ENCODE measurements around the gene SLIT1.

The SLIT1 gene

GRCh38 chr10:97065128-97065527, 120.6 kb downstream of the SLIT1 start:
- TF ChIP-seq SP1 (IDR thresholded peaks at IDR 0.05) (no peak), ARNT (IDR thresholded peaks at IDR 0.05) (no peak), ZNF384 (IDR thresholded peaks at IDR 0.05) (no peak), PKNOX1 (IDR thresholded peaks at IDR 0.05) (no peak), FOXA1 (IDR thresholded peaks at IDR 0.05) (no peak), CTBP1 (IDR thresholded peaks at IDR 0.05; ENCODE audit: borderline replicate concordance) (no peak), BHLHE40 (IDR thresholded peaks at IDR 0.05; ENCODE audit: borderline replicate concordance) (no peak), FOXK2 (IDR thresholded peaks at IDR 0.05) (no peak), LEF1 (IDR thresholded peaks at IDR 0.05; ENCODE audit: borderline replicate concordance) (no peak), SUZ12 (IDR thresholded peaks at IDR 0.05) (no peak), HDGF (IDR thresholded peaks at IDR 0.05; ENCODE audit: borderline replicate concordance) (no peak), TARDBP (IDR thresholded peaks at IDR 0.05) (no peak)
- CTCF ChIA-PET, result interaction anchor here (1.2 kb wide), 1 partner anchor 9 kb away, joined by 5 read pairs; no protein-coding TSS in a partner anchor
- POLR2A ChIA-PET, result no interaction called here
- DNase-seq (ENCODE audit: extremely low spot score), result no peak

DNA sequence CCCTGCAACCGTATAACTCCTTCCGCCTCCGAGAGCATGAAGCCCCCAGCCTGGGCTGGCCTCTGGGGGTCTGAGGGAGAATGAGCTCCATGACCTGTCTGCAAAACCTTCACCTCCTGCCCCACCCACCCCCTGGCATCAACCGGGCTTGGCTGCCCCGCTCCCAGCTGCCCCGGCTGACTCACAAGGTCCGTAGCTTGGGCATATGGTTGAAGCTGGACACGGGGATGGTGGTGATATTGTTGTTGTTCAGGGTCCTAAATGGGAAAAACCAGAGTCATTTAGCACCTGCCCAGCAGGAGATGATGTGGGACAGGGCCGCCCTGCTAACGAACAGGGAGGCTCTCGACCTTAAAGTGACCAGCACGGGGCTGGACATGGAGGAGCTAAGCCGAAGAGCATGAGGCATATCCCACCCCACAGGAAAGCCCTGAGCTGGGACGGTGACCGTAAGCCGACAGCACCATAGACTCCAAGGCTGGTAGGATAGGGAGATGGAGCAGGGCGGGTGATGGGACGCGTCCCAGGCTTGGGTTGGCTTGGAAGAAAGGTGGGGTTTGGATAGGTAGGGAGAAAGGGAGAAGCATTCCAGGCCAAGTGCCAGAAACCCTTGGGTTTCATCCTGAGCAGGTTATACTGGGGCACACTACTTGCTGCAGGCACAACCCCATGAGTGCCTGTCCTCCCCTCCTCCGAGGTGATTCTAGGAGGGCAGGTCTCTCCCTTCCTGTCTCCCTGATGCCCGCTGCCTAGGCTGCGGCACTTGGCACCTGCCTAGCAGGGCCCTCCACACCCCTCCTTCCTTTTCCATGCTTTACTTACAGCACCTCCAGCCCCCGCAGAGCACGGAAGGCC, 121.5 kb downstream of the SLIT1 start:
- ChIA-PET CTCF (interaction anchor here (0.9 to 1.2 kb wide), 2 partner anchors 10 to 13 kb away, joined by 3 to 5 read pairs; no protein-coding TSS in a partner anchor), POLR2A (no interaction called here)
- no peak for TF ChIP-seq HDGF (IDR thresholded peaks at IDR 0.05; ENCODE audit: borderline replicate concordance)
- no peak for TF ChIP-seq FOXK2 (IDR thresholded peaks at IDR 0.05)
- TF ChIP-seq ELF4 (IDR thresholded peaks at IDR 0.05), result no peak
- TF ChIP-seq ARNT (IDR thresholded peaks at IDR 0.05), result no peak
- no peak for DNase-seq (ENCODE audit: extremely low spot score)

GRCh38 chr10:97063271-97063982, 122.3 kb downstream of the SLIT1 start:
- no peak for DNase-seq (ENCODE audit: extremely low spot score)
- no peak for TF ChIP-seq ELF4 (IDR thresholded peaks at IDR 0.05)
- no peak for TF ChIP-seq LEF1 (IDR thresholded peaks at IDR 0.05; ENCODE audit: borderline replicate concordance)
- TF ChIP-seq BHLHE40 (IDR thresholded peaks at IDR 0.05; ENCODE audit: borderline replicate concordance), result no peak
- TF ChIP-seq PKNOX1 (IDR thresholded peaks at IDR 0.05), result no peak
- no peak for TF ChIP-seq FOXK2 (IDR thresholded peaks at IDR 0.05)
- TF ChIP-seq TARDBP (IDR thresholded peaks at IDR 0.05), result no peak
- no peak for TF ChIP-seq ARNT (IDR thresholded peaks at IDR 0.05)
- no peak for TF ChIP-seq CTBP1 (IDR thresholded peaks at IDR 0.05; ENCODE audit: borderline replicate concordance)
- TF ChIP-seq HDGF (IDR thresholded peaks at IDR 0.05; ENCODE audit: borderline replicate concordance), result no peak
- no peak for TF ChIP-seq FOXA1 (IDR thresholded peaks at IDR 0.05)
- TF ChIP-seq ZNF384 (IDR thresholded peaks at IDR 0.05), result no peak
- TF ChIP-seq FOXM1 (IDR thresholded peaks at IDR 0.05; ENCODE audit: borderline replicate concordance), result no peak
- no peak for TF ChIP-seq NFRKB (IDR thresholded peaks at IDR 0.05)
- no peak for TF ChIP-seq SUZ12 (IDR thresholded peaks at IDR 0.05)
- no peak for TF ChIP-seq SP1 (IDR thresholded peaks at IDR 0.05)
- TF ChIP-seq L3MBTL2 (conservative IDR thresholded peaks at IDR 0.05), result no peak
- CTCF ChIA-PET, result no interaction called here
- POLR2A ChIA-PET, result no interaction called here

GRCh38 chr10:97062456-97062855, 123.3 kb downstream of the SLIT1 start:
- no peak for DNase-seq (ENCODE audit: extremely low spot score)
- POLR2A ChIA-PET, result no interaction called here
- TF ChIP-seq SP1 (IDR thresholded peaks at IDR 0.05) (no peak), LEF1 (IDR thresholded peaks at IDR 0.05; ENCODE audit: borderline replicate concordance) (no peak), FOXA1 (IDR thresholded peaks at IDR 0.05) (no peak), ELF4 (IDR thresholded peaks at IDR 0.05) (no peak), FOXK2 (IDR thresholded peaks at IDR 0.05) (no peak), PKNOX1 (IDR thresholded peaks at IDR 0.05) (no peak), BHLHE40 (IDR thresholded peaks at IDR 0.05; ENCODE audit: borderline replicate concordance) (no peak), SUZ12 (IDR thresholded peaks at IDR 0.05) (no peak), HDGF (IDR thresholded peaks at IDR 0.05; ENCODE audit: borderline replicate concordance) (no peak), TARDBP (IDR thresholded peaks at IDR 0.05) (no peak), CTBP1 (IDR thresholded peaks at IDR 0.05; ENCODE audit: borderline replicate concordance) (no peak), ARNT (IDR thresholded peaks at IDR 0.05) (no peak), L3MBTL2 (conservative IDR thresholded peaks at IDR 0.05) (no peak), FOXM1 (IDR thresholded peaks at IDR 0.05; ENCODE audit: borderline replicate concordance) (no peak), ZNF384 (IDR thresholded peaks at IDR 0.05) (no peak), NFRKB (IDR thresholded peaks at IDR 0.05) (no peak)
- CTCF ChIA-PET, result no interaction called here

GRCh38 chr10:97062046-97062445, 123.7 kb downstream of the SLIT1 start:
- DNase-seq (ENCODE audit: extremely low spot score), result no peak
- CTCF ChIA-PET, result no interaction called here
- POLR2A ChIA-PET, result no interaction called here
- TF ChIP-seq HDGF (IDR thresholded peaks at IDR 0.05; ENCODE audit: borderline replicate concordance), result no peak
- no peak for TF ChIP-seq FOXA1 (IDR thresholded peaks at IDR 0.05)
- no peak for TF ChIP-seq BHLHE40 (IDR thresholded peaks at IDR 0.05; ENCODE audit: borderline replicate concordance)
- TF ChIP-seq CTBP1 (IDR thresholded peaks at IDR 0.05; ENCODE audit: borderline replicate concordance), result no peak
- TF ChIP-seq FOXK2 (IDR thresholded peaks at IDR 0.05), result no peak
- no peak for TF ChIP-seq PKNOX1 (IDR thresholded peaks at IDR 0.05)
- TF ChIP-seq SP1 (IDR thresholded peaks at IDR 0.05), result no peak
- no peak for TF ChIP-seq L3MBTL2 (conservative IDR thresholded peaks at IDR 0.05)
- no peak for TF ChIP-seq FOXM1 (IDR thresholded peaks at IDR 0.05; ENCODE audit: borderline replicate concordance)
- TF ChIP-seq ELF4 (IDR thresholded peaks at IDR 0.05), result no peak
- TF ChIP-seq TARDBP (IDR thresholded peaks at IDR 0.05), result no peak
- TF ChIP-seq ARNT (IDR thresholded peaks at IDR 0.05), result no peak
- TF ChIP-seq NFRKB (IDR thresholded peaks at IDR 0.05), result no peak
- TF ChIP-seq SUZ12 (IDR thresholded peaks at IDR 0.05), result no peak
- TF ChIP-seq ZNF384 (IDR thresholded peaks at IDR 0.05), result no peak
